Activated CD4-positive, alpha-beta memory T cell treated with anti-CD3 and anti-CD28 coated beads for 36 hours (primary cell): ENCODE results near the gene EPN1. TPM values are rescaled to one million over a fixed set of nuclear protein-coding genes. Genes with fewer than 3 reads are reported as not detected.

ENCODE experiments used
- CTCF ChIA-PET: fragments of 350-600 bp; sonication (Branson Sonifier 250); formaldehyde crosslinking; loops from one replicate; lab custom pipeline; 2021; ENCODE audit warnings: antibody characterized with exemption, inconsistent platforms; lab: Charles Lee
- POLR2A ChIA-PET: fragments of 350-600 bp; sonication (Branson Sonifier 250); formaldehyde crosslinking; loops from one replicate; lab custom pipeline; 2021; ENCODE audit warnings: antibody characterized with exemption; lab: Charles Lee
- DNase-seq: peaks from one replicate; pipeline ENCODE4 v3.0.0-alpha.2; 2020
- H3K27ac Mint-ChIP-seq: one replicate; pipeline ENCODE4 v1.8.0; 2021; ENCODE audit warnings: mixed read lengths
- H3K27me3 Mint-ChIP-seq: one replicate; pipeline ENCODE4 v1.8.0; 2021; ENCODE audit warnings: mixed read lengths
- H3K36me3 Mint-ChIP-seq: one replicate; pipeline ENCODE4 v1.8.0; 2021; ENCODE audit warnings: mixed read lengths
- H3K4me1 Mint-ChIP-seq: one replicate; pipeline ENCODE4 v1.8.0; 2021; ENCODE audit warnings: low read depth, mixed read lengths
- H3K4me3 Mint-ChIP-seq: one replicate; pipeline ENCODE4 v1.8.0; 2021; ENCODE audit warnings: mild to moderate bottlenecking, mixed read lengths
- H3K9me3 Mint-ChIP-seq: one replicate; pipeline ENCODE4 v1.8.0; 2021; ENCODE audit warnings: mixed read lengths
- intact Hi-C: fragments of 100-400 bp; cut with micrococcal nuclease; formaldehyde crosslinking; loops from one replicate; pipeline ENCODE4 v1.15.1; 2023
- total RNA-seq, 2 experiments: library from RNA; stranded (reverse); gene quantifications; one replicate each; pipeline ENCODE4 v1.2.3, GENCODE V29; 2021

Gene EPN1
- total RNA-seq = 10 to 100 TPM; 36.0 to 36.1 TPM

DNA sequence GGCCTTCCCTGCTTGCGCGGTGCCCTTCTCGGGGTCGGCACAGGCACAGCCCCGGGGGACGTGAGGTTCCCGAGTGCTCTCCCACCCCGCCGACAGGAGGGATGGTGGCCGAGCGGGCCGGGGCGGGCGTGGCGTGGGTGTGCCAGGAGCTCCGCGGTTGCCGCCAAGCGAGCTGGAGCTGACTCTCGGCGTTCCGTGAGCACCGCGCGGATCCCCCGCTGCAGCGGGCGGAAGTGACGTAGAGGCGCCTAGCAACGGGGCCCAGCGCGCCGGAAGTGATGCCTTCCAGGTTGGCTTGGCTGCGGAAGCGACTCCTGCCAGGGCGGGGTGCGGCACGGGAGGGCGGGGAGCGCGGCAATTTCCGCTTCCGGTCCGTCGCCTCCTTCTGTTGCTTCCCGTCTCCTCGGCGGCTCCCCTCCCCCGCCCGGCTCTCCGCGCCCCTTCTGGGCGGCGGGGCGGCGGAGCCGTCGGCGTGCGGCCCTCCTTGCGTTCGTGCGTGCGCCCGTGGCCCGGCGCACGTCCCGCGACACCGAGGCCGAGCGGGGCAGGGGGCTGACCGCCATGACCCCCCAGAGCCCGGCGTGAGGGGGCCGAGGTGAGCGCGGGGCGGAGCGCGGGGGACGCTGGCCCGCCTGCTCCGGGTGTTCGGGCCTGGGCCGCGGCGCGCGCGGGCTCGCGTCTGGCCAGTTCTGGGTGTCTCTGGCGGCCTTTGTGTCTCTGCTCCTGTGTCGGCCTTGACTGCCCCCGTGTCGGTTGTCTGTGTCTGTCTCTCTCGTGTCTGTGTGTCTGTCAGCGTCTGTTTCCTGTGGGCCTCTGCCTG is at the start of gene EPN1:
Gene EPN1 (plus strand): TSS at position 386 of the 820 bp plus-strand sequence. CDS start 3,402 bp downstream, outside the sequence.
- Mint-ChIP-seq H3K9me3 (no peaks in the 10 kb centered on the region), H3K27ac (peak within 1 kb of the TSS; percentile 86), H3K27me3 (no peaks in the 10 kb centered on the region), H3K4me1 (peaks cover 59% of the 10 kb centered on the region), H3K36me3 (peaks cover 39% of the 10 kb centered on the region), H3K4me3 (peak within 1 kb of the TSS; percentile 90)
- DNase-seq = peak; percentile 99
- intact Hi-C loops = loop anchor here (1.0 to 2.0 kb wide), 2 partner anchors 20 to 40 kb away; partner anchors contain the start of gene U2AF2
- ChIA-PET POLR2A (interaction anchor here (1.3 kb wide), 1 partner anchor 18 kb away, joined by 3 read pairs; no protein-coding TSS in a partner anchor), CTCF (interaction anchor here (1.1 kb wide), 1 partner anchor 17 kb away, joined by 3 read pairs; no protein-coding TSS in a partner anchor)

DNA sequence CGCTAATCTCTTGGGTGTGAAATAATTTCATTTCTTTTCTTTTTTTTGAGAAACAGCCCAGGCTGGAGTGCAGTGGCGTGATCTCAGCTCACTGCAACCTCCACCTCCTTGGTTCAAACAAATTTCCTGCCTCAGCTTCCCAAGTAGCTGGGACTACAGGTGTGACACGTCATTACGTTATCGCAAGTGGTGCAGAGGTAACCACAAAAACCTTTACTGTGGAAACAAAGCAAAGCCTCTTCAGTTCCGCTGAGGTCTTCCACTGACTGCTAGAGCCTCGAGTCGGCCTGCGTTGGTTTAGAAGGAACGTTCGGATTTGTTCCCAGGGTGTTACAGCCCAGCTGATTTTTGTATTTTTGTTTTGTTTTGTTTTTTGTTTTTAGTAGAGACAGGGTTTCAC is 48.7 kb upstream of the EPN1 start:
- intact Hi-C loops = loop anchor here (1.0 kb wide), 1 partner anchor 28 kb away; no protein-coding TSS in a partner anchor
- Mint-ChIP-seq H3K36me3 (no peaks in the 10 kb centered on the region), H3K4me3 (peak overlapping the region; percentile 42), H3K4me1 (peaks cover 28% of the 10 kb centered on the region), H3K27me3 (no peaks in the 10 kb centered on the region), H3K27ac (peak overlapping the region; percentile 71), H3K9me3 (no peaks in the 10 kb centered on the region)
- POLR2A ChIA-PET = interaction anchor here (1.0 to 2.0 kb wide), 5 partner anchors 9 to 371 kb away, joined by 3 to 5 read pairs (median 4); partner anchors contain the start of genes FIZ1, ZNF580 and ZNF865
- CTCF ChIA-PET = interaction anchor here (1.0 to 3.3 kb wide), 10 partner anchors 12 to 538 kb away, joined by 3 to 26 read pairs (median 6); partner anchors contain the start of gene ZNF865
- peak; percentile 76 for DNase-seq

DNA sequence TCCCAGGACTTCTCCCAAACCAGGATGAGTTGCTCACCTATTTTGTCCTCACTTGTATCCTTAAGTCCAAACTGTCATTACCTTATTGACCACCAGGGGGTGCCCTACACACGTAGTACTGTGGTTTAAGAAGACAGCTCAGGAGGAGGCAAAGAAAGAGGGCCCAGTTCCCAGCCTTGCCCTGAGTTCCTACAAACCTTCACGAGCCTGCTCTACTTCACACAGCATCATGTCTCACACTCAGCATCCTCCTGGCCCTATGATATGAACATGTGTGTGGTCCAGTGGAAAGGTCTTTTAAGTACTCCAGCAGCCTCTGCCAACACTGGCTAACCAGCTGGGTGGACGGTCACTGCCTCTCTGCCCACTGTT is 42.6 kb upstream of the EPN1 start:
- H3K36me3 Mint-ChIP-seq = peaks cover 5% of the 10 kb centered on the region
- DNase-seq = peak; percentile 88
- POLR2A ChIA-PET = interaction anchor here (0.6 to 2.1 kb wide), 6 partner anchors 10 to 373 kb away, joined by 3 to 6 read pairs (median 4); partner anchors contain the start of genes FIZ1, PPP6R1, UBE2S and ZNF581
- H3K27ac Mint-ChIP-seq = no peak overlapping the region
- H3K27me3 Mint-ChIP-seq = no peaks in the 10 kb centered on the region
- intact Hi-C loops = loop anchor here (1.0 to 5.0 kb wide), 3 partner anchors 8 to 165 kb away; partner anchors contain the start of gene ZNF784
- H3K4me1 Mint-ChIP-seq = peaks cover 39% of the 10 kb centered on the region
- no peaks in the 10 kb centered on the region for H3K9me3 Mint-ChIP-seq
- CTCF ChIA-PET = interaction anchor here (0.7 to 3.8 kb wide), 45 partner anchors 8 to 701 kb away, joined by 3 to 36 read pairs (median 5); partner anchors contain the start of genes CCDC106, FIZ1, ISOC2 and PPP1R12C
- H3K4me3 Mint-ChIP-seq = no peak overlapping the region

DNA sequence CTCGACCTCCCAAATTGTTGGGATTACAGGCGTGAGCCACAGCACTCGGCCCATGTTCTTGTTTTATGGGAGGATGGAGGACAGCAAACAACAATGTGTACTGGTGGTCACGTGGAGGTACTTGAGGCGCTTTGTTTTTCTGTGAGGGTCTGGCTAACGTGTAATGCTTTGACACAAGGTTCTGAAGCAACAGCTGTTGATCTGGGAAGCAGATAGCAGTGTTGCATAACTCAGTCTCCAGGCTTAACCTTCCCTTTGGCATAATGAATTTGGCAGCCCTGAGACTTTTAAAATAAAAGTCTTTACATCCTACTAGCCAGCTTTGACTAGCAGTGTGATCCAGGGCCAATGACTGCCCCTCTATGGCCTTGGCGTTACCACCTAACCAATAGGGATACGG is 41.2 kb upstream of the EPN1 start:
- no peak for DNase-seq
- H3K36me3 Mint-ChIP-seq = peaks cover 9% of the 10 kb centered on the region
- H3K4me1 Mint-ChIP-seq = peaks cover 49% of the 10 kb centered on the region
- H3K27ac Mint-ChIP-seq = peak overlapping the region; percentile 99
- H3K4me3 Mint-ChIP-seq = peak overlapping the region; percentile 99
- H3K27me3 Mint-ChIP-seq = no peaks in the 10 kb centered on the region
- H3K9me3 Mint-ChIP-seq = no peaks in the 10 kb centered on the region
- intact Hi-C loops = loop anchor here (2.0 to 5.0 kb wide), 2 partner anchors 41 to 167 kb away; partner anchors contain the start of gene EPN1
- POLR2A ChIA-PET = interaction anchor here (0.8 to 2.1 kb wide), 5 partner anchors 9 to 507 kb away, joined by 3 to 6 read pairs (median 4); partner anchors contain the start of genes FIZ1, ZNF581 and ZNF784
- CTCF ChIA-PET = interaction anchor here (0.9 to 3.8 kb wide), 19 partner anchors 9 to 439 kb away, joined by 3 to 36 read pairs (median 16); partner anchors contain the start of genes CCDC106, KMT5C, U2AF2 and ZNF579

DNA sequence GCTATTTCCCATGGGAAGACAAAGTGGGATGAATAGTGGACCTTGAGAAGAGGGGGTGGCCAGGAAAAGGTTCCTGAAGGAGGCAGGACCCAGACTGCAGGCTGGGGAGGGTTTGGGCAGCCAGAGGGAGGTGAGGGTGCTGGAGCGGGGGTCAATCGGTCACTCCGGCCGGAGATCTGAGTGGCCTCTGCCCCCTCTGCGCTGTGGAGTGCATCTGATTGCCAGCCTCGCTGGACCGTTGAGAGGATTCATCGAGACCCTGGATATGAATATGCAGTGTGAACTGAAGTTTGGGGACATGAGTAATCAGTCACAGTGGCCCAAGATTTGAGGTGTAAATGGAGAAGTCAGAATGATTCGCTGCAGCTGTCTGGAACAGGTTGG is 39.7 kb upstream of the EPN1 start:
- intact Hi-C loops = loop anchor here (1.0 to 2.0 kb wide), 2 partner anchors 8 to 39 kb away; partner anchors contain the start of genes EPN1 and ZNF581
- peaks cover 13% of the 10 kb centered on the region for H3K36me3 Mint-ChIP-seq
- no peaks in the 10 kb centered on the region for H3K27me3 Mint-ChIP-seq
- peak overlapping the region; percentile 99 for H3K27ac Mint-ChIP-seq
- peaks cover 61% of the 10 kb centered on the region for H3K4me1 Mint-ChIP-seq
- H3K4me3 Mint-ChIP-seq = peak overlapping the region; percentile 99
- POLR2A ChIA-PET = interaction anchor here (1.0 to 1.6 kb wide), 3 partner anchors 9 to 150 kb away, joined by 3 to 5 read pairs (median 5); partner anchors contain the start of gene NAT14
- H3K9me3 Mint-ChIP-seq = peaks cover 2% of the 10 kb centered on the region
- peak; percentile 53 for DNase-seq
- CTCF ChIA-PET = interaction anchor here (0.6 to 5.0 kb wide), 6 partner anchors 10 to 174 kb away, joined by 3 to 26 read pairs (median 4); partner anchors contain the start of genes ISOC2, ZNF784 and ZNF865

DNA sequence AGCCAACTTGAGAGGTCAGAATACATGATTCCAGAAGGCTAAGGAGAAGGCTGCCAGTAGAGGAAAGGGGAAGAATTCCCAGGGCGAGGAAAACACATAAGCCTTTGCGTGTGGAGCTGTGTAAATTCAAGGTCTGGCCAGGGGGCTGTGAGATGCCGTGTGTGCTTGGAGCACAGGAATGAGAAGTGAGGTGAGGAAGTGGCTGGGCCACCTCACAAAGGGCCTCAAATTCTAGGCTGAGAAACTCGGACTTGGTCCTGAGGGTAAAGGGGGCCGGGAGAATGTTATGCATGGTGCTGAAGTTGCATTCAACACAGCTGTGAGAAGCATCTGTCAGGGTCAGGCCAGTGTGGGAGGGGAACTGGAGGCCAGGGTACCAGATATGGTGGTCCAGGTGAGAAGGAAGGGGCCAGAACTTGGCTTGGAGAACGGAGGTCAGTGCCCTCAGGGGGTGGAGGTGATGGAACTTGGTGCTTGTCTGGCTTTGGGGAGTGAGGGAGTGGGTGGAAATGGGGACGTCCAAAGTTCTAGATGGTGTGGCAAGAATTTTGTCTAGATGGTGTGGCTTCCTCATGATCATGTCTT is 39.1 kb upstream of the EPN1 start:
- H3K27ac Mint-ChIP-seq = peak overlapping the region; percentile 99
- peaks cover 2% of the 10 kb centered on the region for H3K9me3 Mint-ChIP-seq
- ChIA-PET CTCF (interaction anchor here (1.0 to 5.0 kb wide), 6 partner anchors 10 to 132 kb away, joined by 4 to 26 read pairs (median 6); partner anchors contain the start of genes FIZ1 and ZNF784), POLR2A (interaction anchor here (0.5 to 1.6 kb wide), 3 partner anchors 132 to 389 kb away, joined by 3 to 8 read pairs (median 3); partner anchors contain the start of gene NAT14)
- no peaks in the 10 kb centered on the region for H3K27me3 Mint-ChIP-seq
- H3K4me3 Mint-ChIP-seq = peak overlapping the region; percentile 99
- H3K4me1 Mint-ChIP-seq = peaks cover 64% of the 10 kb centered on the region
- no peak for DNase-seq
- intact Hi-C loops = loop anchor here (1.0 to 2.0 kb wide), 2 partner anchors 7 to 39 kb away; partner anchors contain the start of genes EPN1 and ZNF581
- peaks cover 13% of the 10 kb centered on the region for H3K36me3 Mint-ChIP-seq

DNA sequence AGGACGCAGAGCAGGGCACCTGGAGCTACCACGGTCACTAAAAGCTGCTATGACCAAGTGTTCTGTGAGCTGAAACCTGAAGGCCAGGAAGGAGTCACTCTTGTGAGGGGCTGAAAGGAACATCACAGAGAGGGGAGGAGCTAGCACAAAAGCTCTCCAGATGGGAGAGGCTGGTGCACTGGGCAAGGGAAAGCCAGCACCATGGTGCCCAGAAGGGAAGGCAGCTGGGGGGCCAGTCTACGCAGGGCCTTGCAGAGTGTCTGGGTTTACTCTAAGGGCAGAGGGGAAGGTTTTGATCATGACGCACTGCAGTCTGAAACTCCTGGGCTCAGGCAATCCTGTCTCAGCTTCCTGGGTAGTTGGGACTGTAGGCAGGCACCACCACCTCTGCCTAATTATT is 38.3 kb upstream of the EPN1 start:
- ChIA-PET POLR2A (interaction anchor here (1.0 to 1.8 kb wide), 5 partner anchors 11 to 254 kb away, joined by 3 to 5 read pairs (median 4); partner anchors contain the start of genes CCDC106, NAT14 and U2AF2), CTCF (interaction anchor here (0.8 to 5.0 kb wide), 7 partner anchors 11 to 133 kb away, joined by 4 to 26 read pairs (median 5); partner anchors contain the start of genes FIZ1 and ZNF784)
- intact Hi-C loops = no loop called here
- Mint-ChIP-seq H3K4me1 (peaks cover 61% of the 10 kb centered on the region), H3K27ac (peak overlapping the region; percentile 99), H3K27me3 (no peaks in the 10 kb centered on the region), H3K9me3 (peaks cover 2% of the 10 kb centered on the region), H3K4me3 (peak overlapping the region; percentile 99), H3K36me3 (peaks cover 17% of the 10 kb centered on the region)
- DNase-seq = no peak

DNA sequence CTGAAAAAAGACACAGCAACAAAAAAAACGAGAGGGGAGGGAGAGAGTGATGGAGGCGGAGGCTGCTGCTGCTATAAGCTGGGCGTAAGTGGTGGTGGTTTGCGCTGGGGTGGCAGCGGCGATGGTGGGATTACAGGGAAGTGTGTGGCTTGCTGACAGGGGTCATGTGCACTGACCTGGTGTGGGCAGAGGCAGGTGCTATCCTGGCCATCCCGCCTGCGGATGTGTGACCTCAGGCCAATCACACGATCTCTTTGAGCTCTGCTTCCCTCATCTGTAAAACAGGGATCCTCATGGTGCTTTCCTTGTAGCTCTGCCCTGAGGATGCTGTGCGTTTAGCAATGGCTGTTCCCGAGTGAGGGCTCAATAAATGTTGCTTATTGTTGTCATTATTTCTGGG is 37.5 kb upstream of the EPN1 start:
- Mint-ChIP-seq H3K4me3 (no peak overlapping the region), H3K9me3 (peaks cover 2% of the 10 kb centered on the region), H3K27ac (peak overlapping the region; percentile 71), H3K4me1 (peaks cover 54% of the 10 kb centered on the region), H3K36me3 (peaks cover 17% of the 10 kb centered on the region), H3K27me3 (no peaks in the 10 kb centered on the region)
- CTCF ChIA-PET = interaction anchor here (0.7 to 5.0 kb wide), 9 partner anchors 12 to 133 kb away, joined by 3 to 26 read pairs (median 4); partner anchors contain the start of genes FIZ1, U2AF2 and ZNF784
- POLR2A ChIA-PET = interaction anchor here (1.6 to 1.8 kb wide), 3 partner anchors 10 to 255 kb away, joined by 4 to 5 read pairs (median 5); partner anchors contain the start of genes CCDC106 and U2AF2
- intact Hi-C loops = no loop called here
- no peak for DNase-seq

DNA sequence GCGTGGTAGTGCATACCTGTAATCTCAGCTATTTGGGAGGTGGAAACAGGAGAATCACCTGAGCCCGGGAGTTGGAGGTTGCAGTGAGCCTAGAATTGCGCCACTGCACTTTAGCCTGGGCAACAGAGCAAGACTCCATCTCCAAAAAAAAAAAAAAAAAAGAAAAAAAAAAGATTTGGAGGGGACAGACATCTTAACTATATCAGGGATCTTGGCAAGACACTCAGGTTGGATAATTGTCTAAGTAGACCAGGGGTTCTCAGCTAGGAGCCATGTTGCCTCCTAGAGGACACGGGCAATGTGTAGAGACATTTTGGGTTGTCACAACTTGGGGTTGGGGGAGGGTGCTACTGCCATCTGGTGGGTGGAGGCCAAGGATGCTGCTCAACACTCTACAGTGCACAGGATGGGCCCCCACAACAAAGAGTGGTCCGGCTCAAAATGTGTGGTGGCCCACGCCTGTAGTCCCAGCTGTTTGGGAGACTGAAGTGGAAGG is 36.1 kb upstream of the EPN1 start:
- Mint-ChIP-seq H3K36me3 (peaks cover 25% of the 10 kb centered on the region), H3K27ac (peak overlapping the region; percentile 81), H3K27me3 (no peaks in the 10 kb centered on the region), H3K9me3 (peaks cover 2% of the 10 kb centered on the region), H3K4me1 (peaks cover 60% of the 10 kb centered on the region), H3K4me3 (peak overlapping the region; percentile 51)
- CTCF ChIA-PET = interaction anchor here (0.6 to 5.0 kb wide), 8 partner anchors 8 to 135 kb away, joined by 3 to 26 read pairs (median 4); partner anchors contain the start of genes FIZ1, U2AF2 and ZNF784
- POLR2A ChIA-PET = no interaction called here
- intact Hi-C loops = no loop called here
- peak; percentile 81 for DNase-seq

DNA sequence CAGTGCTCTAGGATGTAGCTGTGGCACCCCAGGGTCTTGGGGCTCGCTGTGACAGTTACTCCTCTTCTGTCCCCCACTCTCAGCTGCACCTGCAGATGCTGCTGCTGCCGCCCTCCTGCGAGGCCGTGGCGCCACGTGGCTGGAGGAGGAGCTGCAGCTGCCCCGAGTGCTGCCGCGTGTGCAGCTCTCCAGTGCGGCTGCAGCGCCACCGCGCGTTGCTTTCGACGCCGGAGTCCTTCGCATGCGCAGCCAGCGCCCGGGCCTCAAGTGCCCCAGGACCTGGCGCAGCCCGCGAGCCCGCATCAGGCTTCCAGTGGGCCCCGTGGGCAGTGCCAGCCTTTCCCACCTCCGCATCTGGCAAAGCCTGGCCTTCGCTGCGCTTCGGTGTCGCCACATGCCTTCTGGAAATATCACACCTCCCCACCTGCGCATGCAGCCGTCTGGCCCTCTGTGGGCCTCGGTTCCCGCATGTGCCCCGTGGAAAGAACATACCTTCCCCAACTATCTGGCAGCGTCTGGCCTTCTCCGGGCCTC is 34.9 kb upstream of the EPN1 start:
- POLR2A ChIA-PET = interaction anchor here (1.9 kb wide), 1 partner anchor 14 kb away, joined by 4 read pairs; no protein-coding TSS in a partner anchor
- intact Hi-C loops = loop anchor here (5.0 kb wide), 1 partner anchor 383 kb away; the partner anchor contains the start of gene PPP6R1
- Mint-ChIP-seq H3K9me3 (peaks cover 2% of the 10 kb centered on the region), H3K4me3 (peak overlapping the region; percentile 77), H3K4me1 (peaks cover 59% of the 10 kb centered on the region), H3K36me3 (peaks cover 25% of the 10 kb centered on the region), H3K27ac (peak overlapping the region; percentile 88), H3K27me3 (no peaks in the 10 kb centered on the region)
- CTCF ChIA-PET = interaction anchor here (0.5 to 5.0 kb wide), 6 partner anchors 14 to 125 kb away, joined by 3 to 26 read pairs (median 4); partner anchors contain the start of genes FIZ1, U2AF2 and ZNF784
- DNase-seq = peak; percentile 81
